GM23338 (cell line): ENCODE results near the gene APAF1. TPM values are rescaled to one million over a fixed set of nuclear protein-coding genes. Genes with fewer than 3 reads are reported as not detected.

ENCODE experiments used
- ATAC-seq: fragments of 200-7000 bp; cut with Tn5 transposase; 3 replicates; pipeline ENCODE4 v1.9.1; 2020
- DNase-seq: peaks from one replicate; pipeline ENCODE4 v3.0.0-alpha.2; 2015; ENCODE audit warnings: low spot score
- H2AFZ ChIP-seq: fragments of 200-600 bp; sonication (generic); 2 replicates; pipeline ENCODE4 v1.8.0; 2016; ENCODE audit warnings: antibody characterized with exemption, mild to moderate bottlenecking, moderate library complexity
- H3F3A ChIP-seq: fragments of 200-600 bp; sonication (generic); replicated peaks from 2 replicates; pipeline ENCODE4 v1.8.0; 2017; ENCODE audit warnings: antibody characterized with exemption, mixed run types, low read depth
- H3K27ac ChIP-seq: fragments of 200-600 bp; sonication (generic); 2 replicates; pipeline ENCODE4 v1.6.1; 2016; ENCODE audit warnings: low read depth
- H3K27me3 ChIP-seq: fragments of 200-600 bp; sonication (generic); 2 replicates; pipeline ENCODE4 v1.8.0; 2016; ENCODE audit warnings: mild to moderate bottlenecking, mixed run types, moderate library complexity; ENCODE audit not compliant: insufficient read depth
- H3K36me3 ChIP-seq: fragments of 200-600 bp; sonication (generic); 2 replicates; pipeline ENCODE4 v1.8.0; 2016; ENCODE audit warnings: mild to moderate bottlenecking; ENCODE audit not compliant: insufficient read depth
- H3K4me1 ChIP-seq: fragments of 200-600 bp; sonication (generic); 2 replicates; pipeline ENCODE4 v1.8.0; 2016; ENCODE audit warnings: mild to moderate bottlenecking, moderate library complexity; ENCODE audit not compliant: insufficient read depth
- H3K4me2 ChIP-seq: fragments of 200-600 bp; sonication (generic); 2 replicates; pipeline ENCODE4 v1.7.1; 2017; ENCODE audit warnings: mixed run types
- H3K4me3 ChIP-seq: fragments of 200-600 bp; sonication (generic); 2 replicates; pipeline ENCODE4 v1.6.1; 2016; ENCODE audit warnings: mixed run types
- H3K79me2 ChIP-seq: fragments of 200-600 bp; sonication (generic); replicated peaks from 2 replicates; pipeline ENCODE4 v1.8.0; 2017; ENCODE audit warnings: mild to moderate bottlenecking; ENCODE audit not compliant: insufficient read depth
- H3K9me2 ChIP-seq: fragments of 200-600 bp; sonication (generic); 2 replicates; pipeline ENCODE4 v1.8.0; 2017; ENCODE audit not compliant: insufficient read depth
- H4K20me1 ChIP-seq: fragments of 200-600 bp; sonication (generic); replicated peaks from 2 replicates; pipeline ENCODE4 v1.8.0; 2017; ENCODE audit warnings: mild to moderate bottlenecking; ENCODE audit not compliant: insufficient read depth
- H3K27ac Mint-ChIP-seq: 2 replicates; pipeline ENCODE4 v1.8.0; 2020; ENCODE audit warnings: inconsistent platforms, mild to moderate bottlenecking, moderate library complexity, mixed read lengths
- H3K27me3 Mint-ChIP-seq: 3 replicates; pipeline ENCODE4 v1.8.0; 2022; ENCODE audit warnings: low read depth, mild to moderate bottlenecking, moderate library complexity, mixed read lengths, inconsistent platforms; ENCODE audit not compliant: insufficient read depth, poor library complexity
- H3K36me3 Mint-ChIP-seq: 3 replicates; pipeline ENCODE4 v1.8.0; 2021; ENCODE audit warnings: low read depth, mild to moderate bottlenecking, inconsistent platforms, moderate library complexity, mixed read lengths
- H3K4me1 Mint-ChIP-seq: 3 replicates; pipeline ENCODE4 v1.8.0; 2020; ENCODE audit warnings: mild to moderate bottlenecking, inconsistent platforms, mixed read lengths
- H3K4me3 Mint-ChIP-seq: 3 replicates; pipeline ENCODE4 v1.8.0; 2021; ENCODE audit warnings: moderate library complexity, mild to moderate bottlenecking, inconsistent platforms, mixed read lengths
- H3K9me3 Mint-ChIP-seq: 3 replicates; pipeline ENCODE4 v1.8.0; 2020; ENCODE audit warnings: moderate library complexity, mild to moderate bottlenecking, inconsistent platforms, mixed read lengths
- EZH2 ChIP-seq: fragments of 200-600 bp; sonication (generic); IDR thresholded peaks from one replicate; pipeline ENCODE4 v1.8.0; 2017; ENCODE audit warnings: antibody characterized with exemption, mild to moderate bottlenecking, low read depth; ENCODE audit not compliant: unreplicated experiment
- EZH2phosphoT487 ChIP-seq: fragments of 200-600 bp; sonication (generic); IDR thresholded peaks from one replicate; pipeline ENCODE4 v1.8.1; 2018; ENCODE audit warnings: antibody characterized with exemption; ENCODE audit not compliant: unreplicated experiment
- JUNB ChIP-seq: IDR thresholded peaks from one replicate; pipeline ENCODE4 v1.6.1; 2016; ENCODE audit warnings: antibody characterized with exemption; ENCODE audit not compliant: unreplicated experiment
- NANOG ChIP-seq: IDR thresholded peaks from 2 replicates; pipeline ENCODE4 v1.6.1; 2016; ENCODE audit warnings: antibody characterized with exemption, borderline replicate concordance
- POLR2AphosphoS5 ChIP-seq: IDR thresholded peaks from 2 replicates; pipeline ENCODE4 v1.6.1; 2016; ENCODE audit warnings: antibody characterized with exemption, low read depth
- STAT1 ChIP-seq: IDR thresholded peaks from one replicate; pipeline ENCODE4 v1.6.1; 2016; ENCODE audit warnings: antibody characterized with exemption; ENCODE audit not compliant: unreplicated experiment
- ZNF114 ChIP-seq: fragments of 250-450 bp; sonication (Bioruptor Pico); IDR thresholded peaks from 2 replicates; pipeline ENCODE4 v1.5.0; 2020; ENCODE audit warnings: mild to moderate bottlenecking, moderate library complexity
- ZNF331 ChIP-seq: fragments of 250-450 bp; sonication (Bioruptor Pico); IDR thresholded peaks from 2 replicates; pipeline ENCODE4 v1.5.0; 2020; ENCODE audit warnings: low read depth, mild to moderate bottlenecking, moderate library complexity
- ZNF462 ChIP-seq: fragments of 250-450 bp; sonication (Bioruptor Pico); IDR thresholded peaks from 2 replicates; pipeline ENCODE4 v1.5.0; 2020; ENCODE audit warnings: mild to moderate bottlenecking, moderate library complexity
- polyA plus RNA-seq: library from polyadenylated mRNA; unstranded; fragments of >200 nt; fragmentation: Nextera tagmentation; extraction: Ambion mirVana; gene quantifications from 2 replicates; pipeline ENCODE4 v1.2.1, GENCODE V29; 2016
- total RNA-seq: library from RNA; depleted of rRNA; stranded (reverse); fragments of >200 nt; shearing (Covaris generic); gene quantifications from 2 replicates; pipeline ENCODE4 v1.2.3, GENCODE V29; 2014

Gene APAF1
- total and polyA plus RNA-seq, 2 experiments from 2014 or later = 12.0 to 31.2 TPM

GRCh38 chr12:98610596-98610995, 34.5 kb upstream of the APAF1 start:
- H3K9me2 ChIP-seq = no peaks in the 10 kb centered on the region
- no peak overlapping the region for H3K27ac Mint-ChIP-seq
- no peak for TF ChIP-seq NANOG
- no peak for TF ChIP-seq ZNF462 (CRISPR knock-in tag)
- no peak for TF ChIP-seq EZH2phosphoT487

GRCh38 chr12:98612696-98613334, 32.3 kb upstream of the APAF1 start:
- Histone ChIP-seq H2AFZ (no peak overlapping the region), H3K79me2 (no peaks in the 10 kb centered on the region), H3K9me2 (no peaks in the 10 kb centered on the region), H4K20me1 (no peaks in the 10 kb centered on the region; the same call in 1 of the 2 replicates), H3K4me1 (no peaks in the 10 kb centered on the region), H3K4me2 (no peak overlapping the region), H3K36me3 (no peaks in the 10 kb centered on the region), H3K27me3 (no peaks in the 10 kb centered on the region), H3F3A (no peaks in the 10 kb centered on the region), H3K4me3 (no peak overlapping the region), H3K27ac (no peak overlapping the region)
- Mint-ChIP-seq H3K9me3 (no peaks in the 10 kb centered on the region), H3K4me1 (no peaks in the 10 kb centered on the region), H3K27me3 (peaks cover 3% of the 10 kb centered on the region), H3K4me3 (no peak overlapping the region), H3K36me3 (no peaks in the 10 kb centered on the region), H3K27ac (no peak overlapping the region)
- ATAC-seq (peak; percentile 57), DNase-seq (no peak)
- TF ChIP-seq ZNF331 (CRISPR knock-in tag) (no peak), POLR2AphosphoS5 (no peak), ZNF114 (CRISPR knock-in tag) (no peak), STAT1 (no peak), EZH2 (no peak), JUNB (no peak), EZH2phosphoT487 (no peak)

More at GRCh38 chr12:98610596-98610995, 34.5 kb upstream of the APAF1 start:
- no peaks in the 10 kb centered on the region for H3K4me1 Mint-ChIP-seq
- DNase-seq (no peak), ATAC-seq (no peak)
- Histone ChIP-seq H3K4me1 (no peaks in the 10 kb centered on the region), H3K27me3 (no peaks in the 10 kb centered on the region), H2AFZ (no peak overlapping the region), H4K20me1 (no peaks in the 10 kb centered on the region; the same call in 1 of the 2 replicates), H3K27ac (no peak overlapping the region), H3K36me3 (no peaks in the 10 kb centered on the region), H3F3A (no peaks in the 10 kb centered on the region), H3K4me2 (no peak overlapping the region), H3K4me3 (no peak overlapping the region), H3K79me2 (no peaks in the 10 kb centered on the region)
- no peak overlapping the region for H3K4me3 Mint-ChIP-seq
- H3K27me3 Mint-ChIP-seq = peaks cover 5% of the 10 kb centered on the region
- no peaks in the 10 kb centered on the region for H3K9me3 Mint-ChIP-seq
- no peaks in the 10 kb centered on the region for H3K36me3 Mint-ChIP-seq
